GM18951 (cell line): ENCODE measurements around the gene ITM2C.

Experiments
- POLR2A ChIP-seq: IDR thresholded peaks from 4 replicates; pipeline ENCODE4 v1.6.1; 2011; ENCODE audit warnings: mild to moderate bottlenecking; ENCODE audit not compliant: insufficient read length, insufficient read depth; ENCODE audit errors: extremely low read depth
- in situ Hi-C: fragments of 300-500 bp; cut with MboI; formaldehyde crosslinking; loops from one replicate; pipeline ENCODE4 v1.12.0; 2022; ENCODE audit warnings: low sequenced_read_pairs, mixed read lengths, inconsistent platforms; ENCODE audit not compliant: unreplicated experiment

ITM2C gene

GRCh38 chr2:230895536-230896345 lies 31.0 kb downstream of the ITM2C start:
- no peak for TF ChIP-seq POLR2A
- in situ Hi-C loops: no loop called here

DNA sequence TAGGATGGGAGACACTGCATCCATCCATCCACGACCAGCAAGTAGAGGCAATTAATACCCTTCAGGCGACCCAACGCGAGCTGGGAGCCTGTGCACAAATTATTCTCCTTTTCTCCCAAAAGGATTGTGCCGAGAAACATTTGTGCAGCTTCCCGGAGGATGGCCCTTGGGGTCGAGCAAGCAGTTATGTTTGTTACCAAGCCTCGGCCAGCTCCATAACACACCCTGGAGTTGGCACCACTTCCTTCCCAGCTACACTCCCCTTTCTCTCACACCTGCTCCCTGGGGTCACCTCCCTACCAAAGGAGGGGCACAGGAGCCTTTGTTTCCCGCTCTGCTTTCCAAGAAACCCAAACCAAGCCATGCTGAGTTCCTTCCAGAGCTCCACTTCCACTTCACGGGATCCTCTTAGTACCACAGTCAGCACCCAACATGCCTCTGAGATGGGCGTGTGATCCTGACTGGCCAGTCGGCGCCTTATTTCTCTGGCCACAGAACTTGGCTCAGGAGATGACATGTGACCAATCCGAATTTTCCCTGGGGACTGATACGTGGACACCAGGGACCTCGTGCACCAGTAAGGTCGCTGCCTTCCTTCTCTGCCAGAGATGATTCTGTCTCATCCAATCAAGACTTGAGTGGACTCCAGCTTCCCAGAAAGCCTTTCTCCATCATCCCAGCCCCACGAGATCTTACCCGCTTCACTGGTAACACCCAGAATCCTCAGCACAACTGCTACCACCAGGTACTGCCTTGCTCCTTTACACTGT lies 31.8 kb downstream of the ITM2C start:
- in situ Hi-C loops: no loop called here
- TF ChIP-seq POLR2A: no peak

- in situ Hi-C loops: no loop called here
- TF ChIP-seq POLR2A: no peak
Observed at GRCh38 chr2:230898016-230898712, 33.4 kb downstream of the ITM2C start.

- TF ChIP-seq POLR2A: no peak
- in situ Hi-C loops: no loop called here
Observed at GRCh38 chr2:230898713-230899091, 34.0 kb downstream of the ITM2C start.

DNA sequence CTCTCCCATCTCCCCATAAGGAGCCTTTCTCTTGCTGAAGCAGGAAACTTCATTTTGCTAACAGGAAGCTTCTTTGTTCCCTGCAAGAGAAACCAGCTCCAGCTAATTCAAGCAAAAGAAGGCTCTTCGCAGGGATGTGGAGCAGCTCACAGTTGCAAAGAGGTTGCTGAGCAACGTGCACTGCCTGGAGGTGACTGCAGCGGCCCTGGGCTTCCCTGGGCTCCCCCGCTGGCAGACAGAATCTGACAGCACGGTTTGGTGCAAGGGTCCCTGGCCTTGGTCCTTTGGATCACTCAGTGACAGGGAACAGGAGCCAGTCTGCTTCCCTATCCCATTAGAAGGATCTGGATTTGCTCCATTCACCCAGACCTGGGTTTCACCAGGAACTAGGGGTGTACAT lies 34.5 kb downstream of the ITM2C start:
- no peak for TF ChIP-seq POLR2A
- in situ Hi-C loops: no loop called here

GRCh38 chr2:230899786-230900185 lies 35.0 kb downstream of the ITM2C start:
- no peak for TF ChIP-seq POLR2A
- in situ Hi-C loops: loop anchor here (5.0 kb wide), 1 partner anchor 88 kb away; no protein-coding TSS in a partner anchor

- TF ChIP-seq POLR2A: no peak
- in situ Hi-C loops: loop anchor here (5.0 kb wide), 1 partner anchor 87 kb away; no protein-coding TSS in a partner anchor
Observed at GRCh38 chr2:230900336-230900995, 35.7 kb downstream of the ITM2C start.

DNA sequence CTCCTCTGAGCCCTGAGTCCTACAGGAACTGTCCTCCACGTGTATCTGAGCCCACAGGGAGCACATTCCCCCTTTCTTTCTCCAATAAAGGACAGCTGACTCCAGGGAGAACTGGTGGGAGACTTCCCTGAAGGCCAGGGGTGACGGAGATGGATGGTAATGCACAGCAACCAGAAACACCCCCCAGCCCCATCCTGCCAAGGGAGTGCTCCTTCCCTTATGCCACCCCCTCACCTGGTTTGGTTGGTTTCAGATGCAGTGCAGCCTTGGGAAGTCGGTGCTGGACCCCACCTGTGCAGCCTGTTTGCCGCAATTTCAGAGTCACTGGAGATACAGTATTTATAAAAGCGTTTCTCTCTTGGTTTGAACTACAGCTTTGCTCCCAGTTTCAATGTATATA lies 36.3 kb downstream of the ITM2C start:
- no peak for TF ChIP-seq POLR2A
- in situ Hi-C loops: loop anchor here (5.0 kb wide), 1 partner anchor 86 kb away; no protein-coding TSS in a partner anchor

GRCh38 chr2:230902180-230902899 lies 37.6 kb downstream of the ITM2C start:
- in situ Hi-C loops: loop anchor here (5.0 kb wide), 1 partner anchor 85 kb away; no protein-coding TSS in a partner anchor
- no peak for TF ChIP-seq POLR2A

DNA sequence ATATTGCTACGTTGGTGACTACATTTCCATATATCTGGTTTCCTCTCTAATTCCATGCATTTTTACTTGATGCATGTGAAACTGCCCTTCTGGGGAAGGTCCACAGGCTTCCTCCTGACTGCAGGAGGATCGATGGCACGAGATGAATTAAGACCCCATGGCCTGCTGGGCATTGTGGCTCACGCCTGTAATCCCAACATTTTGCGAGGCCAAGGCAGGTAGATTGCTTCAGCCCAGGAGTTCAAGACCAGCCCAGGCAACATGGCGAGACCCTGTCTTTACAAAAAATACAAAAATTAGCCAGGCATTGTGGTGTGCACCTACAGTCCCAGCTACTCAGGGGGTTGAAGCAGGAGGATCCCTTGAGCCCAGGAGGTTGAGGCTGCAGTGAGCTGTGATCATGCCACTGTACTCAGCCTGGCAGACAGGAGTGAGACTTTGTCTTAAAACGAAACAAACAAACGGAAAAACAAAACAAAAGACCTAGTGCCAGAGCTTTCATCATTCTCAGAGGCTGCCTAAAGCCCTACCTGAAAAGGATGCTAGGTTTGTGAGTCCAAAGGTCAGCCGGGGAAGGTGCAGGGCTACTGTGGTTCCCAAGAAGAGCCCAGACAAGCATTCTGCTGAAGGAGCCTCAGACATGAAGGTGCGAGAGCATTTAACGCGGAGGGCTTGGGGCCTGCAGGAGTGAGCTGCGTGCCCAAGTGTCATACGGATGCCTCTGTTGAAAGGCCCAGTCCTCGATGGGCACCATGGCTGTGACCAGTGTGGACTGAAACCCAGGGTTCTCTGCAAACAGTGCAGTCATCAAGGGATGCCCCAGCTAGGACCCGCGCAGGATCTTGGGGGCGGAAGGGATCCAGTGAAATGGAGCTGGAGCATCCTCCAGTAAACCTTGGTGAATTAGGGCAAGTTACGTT lies 38.7 kb downstream of the ITM2C start:
- in situ Hi-C loops: loop anchor here (5.0 kb wide), 1 partner anchor 84 kb away; no protein-coding TSS in a partner anchor
- no peak for TF ChIP-seq POLR2A

DNA sequence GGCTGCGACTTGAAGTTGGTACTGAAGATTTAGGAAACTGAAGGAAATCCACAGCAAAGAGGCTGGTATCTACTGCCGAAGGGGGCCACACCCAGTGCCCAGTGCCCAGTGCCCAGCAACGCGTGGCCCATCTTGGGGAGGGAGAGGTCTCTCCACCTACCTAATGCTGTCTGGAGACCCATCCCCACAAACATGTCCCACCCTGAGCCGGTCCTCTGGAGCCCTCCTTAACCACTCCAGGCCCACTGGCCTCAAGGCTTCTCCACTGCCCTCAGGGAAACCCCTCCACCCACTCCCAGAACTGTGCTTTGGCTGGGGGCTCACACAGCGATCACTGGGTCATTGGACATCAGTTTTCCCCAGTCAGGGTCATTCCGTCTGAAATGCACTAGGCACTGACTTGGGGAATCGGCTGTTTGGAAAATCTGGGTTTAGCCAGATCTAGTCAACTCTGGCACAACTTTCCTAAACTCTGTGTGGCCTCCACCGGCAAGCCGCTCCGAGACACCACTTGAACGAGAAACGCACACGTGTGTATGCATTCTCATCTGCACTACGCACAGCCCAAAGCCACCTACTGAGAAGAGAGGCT lies 40.2 kb downstream of the ITM2C start:
- TF ChIP-seq POLR2A: no peak
- in situ Hi-C loops: loop anchor here (5.0 kb wide), 1 partner anchor 82 kb away; no protein-coding TSS in a partner anchor
